A549 (cell line): ENCODE measurements around the gene RIF1.

Source experiments
- BHLHE40 ChIP-seq: IDR thresholded peaks from 2 replicates; pipeline ENCODE4 v1.6.1; 2012; ENCODE audit warnings: low read depth, low read length, inconsistent platforms
- CHD2 ChIP-seq: fragments of 150-350 bp; IDR thresholded peaks from 2 replicates; pipeline ENCODE4 v1.6.1; 2014; ENCODE audit warnings: low read length; ENCODE audit not compliant: partially characterized antibody
- CTCF ChIP-seq: fragments of >200 bp; sonication (Bioruptor Twin); formaldehyde crosslinking; IDR thresholded peaks from 3 replicates; pipeline ENCODE4 v1.5.1; 2016
- E2F6 ChIP-seq: IDR thresholded peaks from 2 replicates; pipeline ENCODE4 v1.6.1; 2012; ENCODE audit warnings: low read depth, borderline replicate concordance
- EP300 ChIP-seq, 2 experiments: fragments of >200 bp; sonication (Bioruptor Twin); formaldehyde crosslinking; IDR thresholded peaks; 2 replicates in 1 of 2; 3 replicates in 1 of 2; pipeline ENCODE4 v1.6.1; 2016 to 2017
- JUN ChIP-seq, 2 experiments: fragments of >200 bp; sonication (Bioruptor Twin); formaldehyde crosslinking; IDR thresholded peaks; 2 replicates in 1 of 2; 3 replicates in 1 of 2; pipeline ENCODE4 v1.6.1; 2016 to 2017
- MAZ ChIP-seq: fragments of 150-350 bp; IDR thresholded peaks from 2 replicates; pipeline ENCODE4 v1.6.1; 2014; ENCODE audit warnings: antibody characterized with exemption, low read depth, low read length, borderline replicate concordance
- POLR2A ChIP-seq: IDR thresholded peaks from 2 replicates; pipeline ENCODE4 v1.6.1; 2012; ENCODE audit warnings: mild to moderate bottlenecking, low read length
- RARB ChIP-seq: fragments of 250-450 bp; sonication (Bioruptor Pico); IDR thresholded peaks from 2 replicates; pipeline ENCODE4 v1.8.0; 2021; ENCODE audit warnings: mild to moderate bottlenecking, moderate library complexity
- REST ChIP-seq: fragments of 200-600 bp; sonication (generic); IDR thresholded peaks from 2 replicates; pipeline ENCODE4 v1.6.1; 2016; ENCODE audit warnings: antibody characterized with exemption, mild to moderate bottlenecking, moderate library complexity
- SMC3 ChIP-seq: fragments of >200 bp; sonication (Bioruptor Twin); formaldehyde crosslinking; IDR thresholded peaks from 3 replicates; pipeline ENCODE4 v1.6.1; 2018; ENCODE audit warnings: inconsistent platforms
- USF2 ChIP-seq: fragments of 450-650 bp; IDR thresholded peaks from 2 replicates; pipeline ENCODE4 v1.6.1; 2014; ENCODE audit warnings: antibody characterized with exemption

- TF ChIP-seq POLR2A (no peak), EP300 (IDR thresholded peaks at IDR 0.05) (no peak), CHD2 (no peak), USF2 (no peak), CTCF (no peak), E2F6 (no peak), REST (no peak), JUN (IDR thresholded peaks at IDR 0.05) (no peak), BHLHE40 (no peak), MAZ (no peak), SMC3 (no peak), RARB (CRISPR knock-in tag) (no peak)
These were observed 96.5 kb downstream of the RIF1 start for GRCh38 chr2:151506170-151506569.
